ENCODE measurements around the gene STOX2.

Gene STOX2

GRCh38 chr4:184066584-184067300, 161.6 kb downstream of the STOX2 start:
- no peak for DNase-seq

- no peak for DNase-seq
These were observed 162.9 kb downstream of the STOX2 start for GRCh38 chr4:184067931-184068554.

All from amygdala (tissue), 56 donors.